GM23338 (cell line): Measurements from ENCODE around the gene COL20A1. TPM values are rescaled to one million over a fixed set of nuclear protein-coding genes. Genes with fewer than 3 reads are reported as not detected.

Source experiments
- ATAC-seq: fragments of 200-7000 bp; cut with Tn5 transposase; 3 replicates; pipeline ENCODE4 v1.9.1; 2020
- DNase-seq: peaks from one replicate; pipeline ENCODE4 v3.0.0-alpha.2; 2015; ENCODE audit warnings: low spot score
- H2AFZ ChIP-seq: fragments of 200-600 bp; sonication (generic); 2 replicates; pipeline ENCODE4 v1.8.0; 2016; ENCODE audit warnings: antibody characterized with exemption, mild to moderate bottlenecking, moderate library complexity
- H3F3A ChIP-seq: fragments of 200-600 bp; sonication (generic); replicated peaks from 2 replicates; pipeline ENCODE4 v1.8.0; 2017; ENCODE audit warnings: antibody characterized with exemption, mixed run types, low read depth
- H3K27ac ChIP-seq: fragments of 200-600 bp; sonication (generic); 2 replicates; pipeline ENCODE4 v1.6.1; 2016; ENCODE audit warnings: low read depth
- H3K27me3 ChIP-seq: fragments of 200-600 bp; sonication (generic); 2 replicates; pipeline ENCODE4 v1.8.0; 2016; ENCODE audit warnings: mild to moderate bottlenecking, mixed run types, moderate library complexity; ENCODE audit not compliant: insufficient read depth
- H3K36me3 ChIP-seq: fragments of 200-600 bp; sonication (generic); 2 replicates; pipeline ENCODE4 v1.8.0; 2016; ENCODE audit warnings: mild to moderate bottlenecking; ENCODE audit not compliant: insufficient read depth
- H3K4me1 ChIP-seq: fragments of 200-600 bp; sonication (generic); 2 replicates; pipeline ENCODE4 v1.8.0; 2016; ENCODE audit warnings: mild to moderate bottlenecking, moderate library complexity; ENCODE audit not compliant: insufficient read depth
- H3K4me2 ChIP-seq: fragments of 200-600 bp; sonication (generic); 2 replicates; pipeline ENCODE4 v1.7.1; 2017; ENCODE audit warnings: mixed run types
- H3K4me3 ChIP-seq: fragments of 200-600 bp; sonication (generic); 2 replicates; pipeline ENCODE4 v1.6.1; 2016; ENCODE audit warnings: mixed run types
- H3K79me2 ChIP-seq: fragments of 200-600 bp; sonication (generic); replicated peaks from 2 replicates; pipeline ENCODE4 v1.8.0; 2017; ENCODE audit warnings: mild to moderate bottlenecking; ENCODE audit not compliant: insufficient read depth
- H3K9me2 ChIP-seq: fragments of 200-600 bp; sonication (generic); 2 replicates; pipeline ENCODE4 v1.8.0; 2017; ENCODE audit not compliant: insufficient read depth
- H4K20me1 ChIP-seq: fragments of 200-600 bp; sonication (generic); replicated peaks from 2 replicates; pipeline ENCODE4 v1.8.0; 2017; ENCODE audit warnings: mild to moderate bottlenecking; ENCODE audit not compliant: insufficient read depth
- H3K27ac Mint-ChIP-seq: 2 replicates; pipeline ENCODE4 v1.8.0; 2020; ENCODE audit warnings: inconsistent platforms, mild to moderate bottlenecking, moderate library complexity, mixed read lengths
- H3K27me3 Mint-ChIP-seq: 3 replicates; pipeline ENCODE4 v1.8.0; 2022; ENCODE audit warnings: low read depth, mild to moderate bottlenecking, moderate library complexity, mixed read lengths, inconsistent platforms; ENCODE audit not compliant: insufficient read depth, poor library complexity
- H3K36me3 Mint-ChIP-seq: 3 replicates; pipeline ENCODE4 v1.8.0; 2021; ENCODE audit warnings: low read depth, mild to moderate bottlenecking, inconsistent platforms, moderate library complexity, mixed read lengths
- H3K4me1 Mint-ChIP-seq: 3 replicates; pipeline ENCODE4 v1.8.0; 2020; ENCODE audit warnings: mild to moderate bottlenecking, inconsistent platforms, mixed read lengths
- H3K4me3 Mint-ChIP-seq: 3 replicates; pipeline ENCODE4 v1.8.0; 2021; ENCODE audit warnings: moderate library complexity, mild to moderate bottlenecking, inconsistent platforms, mixed read lengths
- H3K9me3 Mint-ChIP-seq: 3 replicates; pipeline ENCODE4 v1.8.0; 2020; ENCODE audit warnings: moderate library complexity, mild to moderate bottlenecking, inconsistent platforms, mixed read lengths
- CREB1 ChIP-seq: fragments of 250-450 bp; sonication (Bioruptor Pico); IDR thresholded peaks from 2 replicates; pipeline ENCODE4 v1.5.0; 2020; ENCODE audit warnings: low read depth, mild to moderate bottlenecking, moderate library complexity
- CTCF ChIP-seq, 2 experiments: fragments of 200-600 bp in 1 of 2; sonication (generic) in 1 of 2; conservative IDR thresholded peaks; 2 replicates each; pipeline versions ENCODE4 v1.5.1 to v1.6.1; 2016 to 2017; ENCODE audit warnings: antibody characterized with exemption in 2 of 2, low read depth in 2 of 2, mild to moderate bottlenecking in 2 of 2, moderate library complexity in 1 of 2
- ETS1 ChIP-seq: IDR thresholded peaks from 2 replicates; pipeline ENCODE4 v1.6.1; 2016; ENCODE audit warnings: antibody characterized with exemption
- EZH2 ChIP-seq: fragments of 200-600 bp; sonication (generic); IDR thresholded peaks from one replicate; pipeline ENCODE4 v1.8.0; 2017; ENCODE audit warnings: antibody characterized with exemption, mild to moderate bottlenecking, low read depth; ENCODE audit not compliant: unreplicated experiment
- EZH2phosphoT487 ChIP-seq: fragments of 200-600 bp; sonication (generic); IDR thresholded peaks from one replicate; pipeline ENCODE4 v1.8.1; 2018; ENCODE audit warnings: antibody characterized with exemption; ENCODE audit not compliant: unreplicated experiment
- JUNB ChIP-seq: IDR thresholded peaks from one replicate; pipeline ENCODE4 v1.6.1; 2016; ENCODE audit warnings: antibody characterized with exemption; ENCODE audit not compliant: unreplicated experiment
- NANOG ChIP-seq: IDR thresholded peaks from 2 replicates; pipeline ENCODE4 v1.6.1; 2016; ENCODE audit warnings: antibody characterized with exemption, borderline replicate concordance
- POLR2AphosphoS5 ChIP-seq: IDR thresholded peaks from 2 replicates; pipeline ENCODE4 v1.6.1; 2016; ENCODE audit warnings: antibody characterized with exemption, low read depth
- REST ChIP-seq: IDR thresholded peaks from one replicate; pipeline ENCODE4 v1.6.1; 2018; ENCODE audit warnings: antibody characterized with exemption; ENCODE audit not compliant: unreplicated experiment
- STAT1 ChIP-seq: IDR thresholded peaks from one replicate; pipeline ENCODE4 v1.6.1; 2016; ENCODE audit warnings: antibody characterized with exemption; ENCODE audit not compliant: unreplicated experiment
- ZNF114 ChIP-seq: fragments of 250-450 bp; sonication (Bioruptor Pico); IDR thresholded peaks from 2 replicates; pipeline ENCODE4 v1.5.0; 2020; ENCODE audit warnings: mild to moderate bottlenecking, moderate library complexity
- ZNF331 ChIP-seq: fragments of 250-450 bp; sonication (Bioruptor Pico); IDR thresholded peaks from 2 replicates; pipeline ENCODE4 v1.5.0; 2020; ENCODE audit warnings: low read depth, mild to moderate bottlenecking, moderate library complexity
- ZNF462 ChIP-seq: fragments of 250-450 bp; sonication (Bioruptor Pico); IDR thresholded peaks from 2 replicates; pipeline ENCODE4 v1.5.0; 2020; ENCODE audit warnings: mild to moderate bottlenecking, moderate library complexity
- polyA plus RNA-seq: library from polyadenylated mRNA; unstranded; fragments of >200 nt; fragmentation: Nextera tagmentation; extraction: Ambion mirVana; gene quantifications from 2 replicates; pipeline ENCODE4 v1.2.1, GENCODE V29; 2016
- total RNA-seq: library from RNA; depleted of rRNA; stranded (reverse); fragments of >200 nt; shearing (Covaris generic); gene quantifications from 2 replicates; pipeline ENCODE4 v1.2.3, GENCODE V29; 2014

COL20A1 gene
- total and polyA plus RNA-seq, 2 experiments from 2014 or later, result 0.28 to 0.79 TPM

GRCh38 chr20:63297796-63298572 is 5.0 kb downstream of the COL20A1 start:
- H3K27ac Mint-ChIP-seq, result no peak overlapping the region
- ATAC-seq (no peak), DNase-seq (no peak)
- Histone ChIP-seq H3K27me3 (no peaks in the 10 kb centered on the region), H3K4me3 (no peak overlapping the region), H3F3A (no peaks in the 10 kb centered on the region), H3K79me2 (no peaks in the 10 kb centered on the region), H3K27ac (no peak overlapping the region), H2AFZ (no peak overlapping the region), H4K20me1 (no peaks in the 10 kb centered on the region), H3K9me2 (no peaks in the 10 kb centered on the region), H3K4me1 (peaks cover 16% of the 10 kb centered on the region), H3K36me3 (no peaks in the 10 kb centered on the region), H3K4me2 (no peak overlapping the region)
- no peaks in the 10 kb centered on the region for H3K36me3 Mint-ChIP-seq
- H3K4me3 Mint-ChIP-seq, result no peak overlapping the region
- no peaks in the 10 kb centered on the region for H3K9me3 Mint-ChIP-seq
- H3K27me3 Mint-ChIP-seq, result peaks cover 20% of the 10 kb centered on the region
- TF ChIP-seq CTCF (conservative IDR thresholded peaks at IDR 0.05; ENCODE audit: low read depth in 2 of 2) (no peak), STAT1 (no peak), ZNF331 (CRISPR knock-in tag) (no peak), JUNB (no peak), NANOG (no peak), POLR2AphosphoS5 (no peak), EZH2phosphoT487 (no peak), EZH2 (no peak), CREB1 (CRISPR knock-in tag) (no peak), REST (no peak), ZNF462 (CRISPR knock-in tag) (no peak), ETS1 (no peak), ZNF114 (CRISPR knock-in tag) (no peak)
- H3K4me1 Mint-ChIP-seq, result peaks cover 16% of the 10 kb centered on the region
